Measurements from ENCODE around the gene SPINT1.

Gene SPINT1

GRCh38 chr15:40881351-40881750 is 37.5 kb downstream of the SPINT1 start:
- no peak for DNase-seq
- no peak overlapping the region for H3K4me3 ChIP-seq (ENCODE audit: low read depth, low read length)
- in situ Hi-C loops (cut with HindIII; ENCODE audit: low pct_ligation_motif_present, low sequenced_read_pairs): no loop called here
- no peak for TF ChIP-seq CTCF (IDR thresholded peaks at IDR 0.05; ENCODE audit: low read depth, low read length, missing control alignments)
- H3K27ac ChIP-seq: no peak overlapping the region
- no peaks in the 10 kb centered on the region for H3K27me3 ChIP-seq (replicated peaks)
- H3K36me3 ChIP-seq (replicated peaks): no peaks in the 10 kb centered on the region

- no peaks in the 10 kb centered on the region for H3K36me3 ChIP-seq (replicated peaks)
- no peak overlapping the region for H3K27ac ChIP-seq
- TF ChIP-seq CTCF (IDR thresholded peaks at IDR 0.05; ENCODE audit: low read depth, low read length, missing control alignments): no peak
- H3K27me3 ChIP-seq (replicated peaks): no peaks in the 10 kb centered on the region
- in situ Hi-C loops (cut with HindIII; ENCODE audit: low pct_ligation_motif_present, low sequenced_read_pairs): no loop called here
- DNase-seq: no peak
- no peak overlapping the region for H3K4me3 ChIP-seq (ENCODE audit: low read depth, low read length)
Observed at GRCh38 chr15:40886586-40886985, 42.7 kb downstream of the SPINT1 start.

GRCh38 chr15:40889112-40889511 is 45.3 kb downstream of the SPINT1 start:
- no peaks in the 10 kb centered on the region for H3K36me3 ChIP-seq (replicated peaks)
- H3K27me3 ChIP-seq (replicated peaks): no peaks in the 10 kb centered on the region
- no peak for DNase-seq
- in situ Hi-C loops (cut with HindIII; ENCODE audit: low pct_ligation_motif_present, low sequenced_read_pairs): no loop called here
- no peak overlapping the region for H3K4me3 ChIP-seq (ENCODE audit: low read depth, low read length)
- no peak overlapping the region for H3K27ac ChIP-seq
- no peak for TF ChIP-seq CTCF (IDR thresholded peaks at IDR 0.05; ENCODE audit: low read depth, low read length, missing control alignments)

- no peak for TF ChIP-seq CTCF (IDR thresholded peaks at IDR 0.05; ENCODE audit: low read depth, low read length, missing control alignments)
- in situ Hi-C loops (cut with HindIII; ENCODE audit: low pct_ligation_motif_present, low sequenced_read_pairs): no loop called here
- Histone ChIP-seq H3K27me3 (replicated peaks) (no peaks in the 10 kb centered on the region), H3K4me3 (ENCODE audit: low read depth, low read length) (no peak overlapping the region), H3K36me3 (replicated peaks) (peaks cover 4% of the 10 kb centered on the region), H3K27ac (no peak overlapping the region)
- no peak for DNase-seq
Observed at GRCh38 chr15:40891138-40891537, 47.3 kb downstream of the SPINT1 start.

GRCh38 chr15:40891810-40892446 is 48.1 kb downstream of the SPINT1 start:
- in situ Hi-C loops (cut with HindIII; ENCODE audit: low pct_ligation_motif_present, low sequenced_read_pairs): no loop called here
- peak; percentile 84 for TF ChIP-seq CTCF (IDR thresholded peaks at IDR 0.05; ENCODE audit: low read depth, low read length, missing control alignments)
- H3K4me3 ChIP-seq (ENCODE audit: low read depth, low read length): no peak overlapping the region
- DNase-seq: peak; percentile 40
- no peaks in the 10 kb centered on the region for H3K27me3 ChIP-seq (replicated peaks)
- no peak overlapping the region for H3K27ac ChIP-seq
- H3K36me3 ChIP-seq (replicated peaks): peaks cover 8% of the 10 kb centered on the region

- Histone ChIP-seq H3K36me3 (replicated peaks) (peaks cover 12% of the 10 kb centered on the region), H3K4me3 (ENCODE audit: low read depth, low read length) (no peak overlapping the region), H3K27ac (no peak overlapping the region), H3K27me3 (replicated peaks) (no peaks in the 10 kb centered on the region)
- in situ Hi-C loops (cut with HindIII; ENCODE audit: low pct_ligation_motif_present, low sequenced_read_pairs): no loop called here
- TF ChIP-seq CTCF (IDR thresholded peaks at IDR 0.05; ENCODE audit: low read depth, low read length, missing control alignments): no peak
- DNase-seq: no peak
Observed at GRCh38 chr15:40892447-40893012, 48.7 kb downstream of the SPINT1 start.

Measured in brain microvascular endothelial cell (primary cell).